ENCODE results near the gene C19orf85.

Gene C19orf85

GRCh38 chr19:55443824-55444480 is 20.6 kb downstream of the C19orf85 start:
- DNase-seq (ENCODE audit: low read depth in 2 of 2): no peak
- H3K4me3 ChIP-seq (replicated peaks in 1 of 2; ENCODE audit: low read depth in 2 of 2, low read length in 2 of 2): no peak overlapping the region
- TF ChIP-seq CTCF (IDR thresholded peaks at IDR 0.05; ENCODE audit: low read depth, low read length): no peak

DNA sequence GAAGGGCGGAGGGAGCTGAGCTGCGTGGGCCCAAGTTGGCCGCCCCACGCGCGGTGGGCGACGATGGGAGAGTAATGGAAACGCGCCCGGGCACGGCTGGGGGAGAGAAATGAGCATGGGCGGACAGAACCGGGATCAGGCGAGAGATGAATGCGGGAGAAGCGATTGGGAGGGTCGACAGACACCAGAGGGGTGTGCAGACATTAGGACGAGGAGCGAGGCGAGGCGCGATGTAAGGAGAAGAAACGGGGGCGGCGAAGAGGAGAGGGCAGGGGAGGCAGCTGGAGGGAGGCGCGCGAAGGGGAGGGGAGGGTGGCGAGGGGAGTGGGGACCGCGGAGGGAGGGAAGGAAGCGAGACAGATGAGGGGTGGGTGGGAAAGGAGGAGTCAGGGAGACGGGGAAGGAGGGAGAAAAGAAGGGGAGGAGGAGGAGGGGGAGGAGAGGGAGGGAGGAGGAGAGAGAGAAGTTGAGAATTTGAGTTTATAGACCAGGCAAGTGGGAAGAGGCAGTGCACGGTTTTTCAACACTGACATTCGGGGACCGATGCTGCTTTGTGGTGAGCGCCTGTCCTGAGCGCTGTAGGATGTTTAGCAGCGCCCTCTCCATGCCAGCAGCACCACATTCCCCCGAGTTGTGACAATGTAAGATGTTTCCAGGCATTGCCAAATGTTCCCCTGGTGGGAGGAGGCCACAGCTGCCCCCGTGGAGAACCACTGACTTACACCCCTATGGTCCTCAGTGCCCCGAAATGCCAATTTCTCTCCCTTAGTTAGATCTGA is 21.3 kb downstream of the C19orf85 start, which contains the start of gene SHISA7:
TSS of gene SHISA7 (minus strand) at position 256 of the 779 bp plus-strand sequence. CDS start 437 bp downstream, outside the sequence.
- no peak for TF ChIP-seq CTCF (IDR thresholded peaks at IDR 0.05; ENCODE audit: low read depth, low read length)
- no peak for DNase-seq (ENCODE audit: low read depth in 2 of 2)
- no peak within 1 kb of the TSS for H3K4me3 ChIP-seq (replicated peaks in 1 of 2; ENCODE audit: low read depth in 2 of 2, low read length in 2 of 2)

DNA sequence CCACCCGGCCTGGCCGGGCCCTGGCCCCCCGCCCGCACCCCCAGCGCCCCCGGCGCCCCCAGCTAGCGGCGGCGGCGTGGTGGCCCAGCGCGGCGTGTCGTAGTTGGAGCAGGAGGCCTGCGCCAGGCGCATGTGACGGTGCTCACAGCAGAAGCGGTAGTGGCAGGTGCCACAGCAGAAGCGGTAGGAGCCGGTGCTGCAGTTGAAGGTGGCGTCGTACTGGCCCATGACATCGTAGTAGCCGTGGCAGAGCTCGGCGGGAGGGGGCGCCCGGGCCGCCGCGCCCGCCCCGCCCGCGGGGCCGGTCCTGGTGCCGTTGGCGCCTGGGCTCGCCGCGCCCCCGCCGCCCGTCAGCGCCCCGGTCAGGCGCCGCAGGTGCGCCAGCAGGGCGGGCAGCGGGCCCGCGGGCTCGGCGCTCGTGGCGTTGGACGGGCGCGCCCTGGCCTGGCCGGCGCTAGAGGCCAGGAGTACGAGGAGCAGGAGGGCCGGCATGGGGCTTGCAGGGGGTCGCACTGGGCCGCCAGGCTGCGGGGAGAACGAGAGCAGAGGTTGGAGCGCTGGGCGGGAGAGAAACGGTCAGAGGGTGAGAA is 22.1 kb downstream of the C19orf85 start:
- no peak overlapping the region for H3K4me3 ChIP-seq (replicated peaks in 1 of 2; ENCODE audit: low read depth in 2 of 2, low read length in 2 of 2)
- TF ChIP-seq CTCF (IDR thresholded peaks at IDR 0.05; ENCODE audit: low read depth, low read length): no peak
- no peak for DNase-seq (ENCODE audit: low read depth in 2 of 2)

DNA sequence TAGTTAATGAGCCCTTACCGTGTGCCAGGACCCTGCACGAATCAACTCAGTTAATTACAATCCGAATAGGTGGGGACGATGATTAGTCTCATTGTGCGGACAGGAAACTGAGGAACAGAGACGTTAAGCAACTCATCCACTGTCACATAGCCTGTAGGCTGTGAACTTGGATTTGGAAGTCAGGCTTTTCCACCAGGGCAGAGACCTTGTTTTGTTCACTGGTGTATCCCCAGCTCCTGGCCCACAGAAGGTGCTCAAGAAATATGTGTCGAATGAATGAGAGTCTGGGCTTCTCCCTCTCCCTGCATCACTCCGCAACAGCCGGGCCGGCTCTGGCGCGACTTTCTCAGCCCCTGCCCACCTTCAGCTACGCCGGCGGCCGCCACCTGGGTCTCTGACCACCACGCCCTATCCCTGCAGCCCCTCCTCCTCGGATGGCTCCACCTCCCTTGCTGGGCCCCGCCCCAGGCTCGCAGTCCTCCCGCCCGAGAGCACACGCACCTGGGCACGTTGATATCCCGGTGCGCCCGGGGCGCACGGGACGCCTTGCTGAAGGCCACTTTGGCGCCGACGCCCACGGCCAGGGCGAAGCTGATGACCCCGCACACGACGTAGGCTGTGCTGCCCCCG is 22.7 kb downstream of the C19orf85 start:
- DNase-seq (ENCODE audit: low read depth in 2 of 2): no peak
- TF ChIP-seq CTCF (IDR thresholded peaks at IDR 0.05; ENCODE audit: low read depth, low read length): no peak
- H3K4me3 ChIP-seq (replicated peaks in 1 of 2; ENCODE audit: low read depth in 2 of 2, low read length in 2 of 2): no peak overlapping the region

DNA sequence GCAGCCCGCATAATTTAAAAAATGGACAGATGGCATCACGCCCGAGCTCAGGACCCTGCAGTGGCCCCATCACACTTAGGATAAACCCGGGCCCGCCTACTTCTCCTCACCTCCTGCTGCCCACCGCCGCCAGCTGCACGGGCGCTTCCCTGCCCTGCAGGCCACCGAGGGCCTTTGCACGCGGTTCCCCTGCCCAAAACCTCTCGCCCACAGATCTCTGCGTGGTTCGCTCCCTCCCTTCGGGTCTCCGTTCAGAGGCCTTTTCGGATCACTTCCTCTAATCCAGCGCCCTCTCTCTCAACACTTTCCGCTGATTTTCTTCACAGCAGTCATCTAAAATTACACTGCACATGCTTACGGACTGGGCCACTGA is 23.2 kb downstream of the C19orf85 start:
- no peak for DNase-seq (ENCODE audit: low read depth in 2 of 2)
- no peak for TF ChIP-seq CTCF (IDR thresholded peaks at IDR 0.05; ENCODE audit: low read depth, low read length)
- H3K4me3 ChIP-seq (replicated peaks in 1 of 2; ENCODE audit: low read depth in 2 of 2, low read length in 2 of 2): no peak overlapping the region

- TF ChIP-seq CTCF (IDR thresholded peaks at IDR 0.05; ENCODE audit: low read depth, low read length): no peak
- no peak for DNase-seq (ENCODE audit: low read depth in 2 of 2)
- H3K4me3 ChIP-seq (replicated peaks in 1 of 2; ENCODE audit: low read depth in 2 of 2, low read length in 2 of 2): no peak overlapping the region
Measured at GRCh38 chr19:55440411-55441105, 24.0 kb downstream of the C19orf85 start.
